SK-N-SH (cell line): ENCODE results near the gene PTDSS2. TPM values are rescaled to one million over a fixed set of nuclear protein-coding genes. Genes with fewer than 3 reads are reported as not detected.

ENCODE experiments used
- CTCF ChIA-PET: fragments of 300-600, 350-600 bp; formaldehyde crosslinking; extraction: SDS; loops from one replicate; lab custom pipeline; 2021; lab: Yijun Ruan, JAX
- POLR2A ChIA-PET: fragments of 350-600 bp; sonication (Branson Sonifier 250); formaldehyde crosslinking; extraction: SDS; loops from one replicate; lab custom pipeline; 2020; ENCODE audit warnings: antibody characterized with exemption, inconsistent platforms; lab: Yijun Ruan, JAX
- DNase-seq: peaks from one replicate; pipeline ENCODE4 v3.0.0; 2012
- H2AFZ ChIP-seq: fragments of 200-600 bp; sonication (generic); 2 replicates; pipeline ENCODE4 v1.8.1; 2016; ENCODE audit warnings: antibody characterized with exemption, mild to moderate bottlenecking, low read depth
- H3F3A ChIP-seq: fragments of 200-600 bp; sonication (generic); replicated peaks from 2 replicates; pipeline ENCODE3; 2016; ENCODE audit warnings: antibody characterized with exemption, mild to moderate bottlenecking; ENCODE audit not compliant: insufficient read depth
- H3K27ac ChIP-seq, 2 experiments: fragments of 200-500 bp in 1 of 2; fragments of 200-600 bp in 1 of 2; sonication (Bioruptor generic) in 1 of 2; sonication (generic), shearing (Covaris generic) in 1 of 2; 2 replicates each; pipeline versions ENCODE4 v1.5.1 to v1.6.1; 2014 to 2016; ENCODE audit warnings: low read depth in 2 of 2, inconsistent platforms in 1 of 2, low read length in 1 of 2, mild to moderate bottlenecking in 1 of 2, mixed read lengths in 1 of 2
- H3K27me3 ChIP-seq: fragments of 200-600 bp; sonication (generic), shearing (Covaris generic); 2 replicates; pipeline ENCODE4 v1.6.1; 2016; ENCODE audit warnings: mixed run types; ENCODE audit not compliant: insufficient read depth
- H3K36me3 ChIP-seq, 2 experiments: fragments of 200-500 bp in 1 of 2; fragments of 200-600 bp in 1 of 2; sonication (Bioruptor generic) in 1 of 2; sonication (generic) in 1 of 2; replicated peaks in 1 of 2; 2 replicates each; pipeline versions ENCODE3 to v1.5.1; 2014 to 2016; ENCODE audit warnings: low read length in 1 of 2, mild to moderate bottlenecking in 1 of 2; ENCODE audit not compliant: insufficient read depth in 2 of 2, control insufficient read depth in 1 of 2
- H3K4me1 ChIP-seq, 2 experiments: fragments of 200-500 bp in 1 of 2; fragments of 200-600 bp in 1 of 2; sonication (Bioruptor generic) in 1 of 2; sonication (generic), shearing (Covaris generic) in 1 of 2; 2 replicates each; pipeline versions ENCODE4 v1.5.1 to v1.6.1; 2014 to 2016; ENCODE audit warnings: low read depth in 1 of 2, low read length in 1 of 2, mixed run types in 1 of 2; ENCODE audit not compliant: insufficient read depth in 2 of 2, control insufficient read depth in 1 of 2
- H3K4me2 ChIP-seq: fragments of 200-600 bp; sonication (generic), shearing (Covaris generic); 2 replicates; pipeline ENCODE4 v1.6.1; 2017; ENCODE audit warnings: mixed run types
- H3K4me3 ChIP-seq, 2 experiments: fragments of 200-500 bp in 1 of 2; fragments of 200-600 bp in 1 of 2; sonication (Bioruptor generic) in 1 of 2; sonication (generic), shearing (Covaris generic) in 1 of 2; 2 replicates each; pipeline versions ENCODE4 v1.5.1 to v1.8.1; 2014 to 2016; ENCODE audit warnings: low read depth in 2 of 2, inconsistent platforms in 1 of 2, low read length in 1 of 2, mild to moderate bottlenecking in 1 of 2, mixed read lengths in 1 of 2, moderate library complexity in 1 of 2
- H3K79me2 ChIP-seq: fragments of 200-600 bp; sonication (generic); 2 replicates; pipeline ENCODE4 v1.8.1; 2017; ENCODE audit warnings: mild to moderate bottlenecking; ENCODE audit not compliant: insufficient read depth
- H3K9ac ChIP-seq: fragments of 200-600 bp; sonication (generic); 2 replicates; pipeline ENCODE4 v1.6.1; 2017; ENCODE audit warnings: mixed run types
- H3K9me2 ChIP-seq: fragments of 200-600 bp; sonication (generic); 2 replicates; pipeline ENCODE4 v1.6.1; 2017; ENCODE audit warnings: mixed run types
- H3K9me3 ChIP-seq: fragments of 200-600 bp; sonication (generic); 2 replicates; pipeline ENCODE4 v1.6.1; 2017; ENCODE audit warnings: mixed run types, mild to moderate bottlenecking, moderate library complexity
- H4K20me1 ChIP-seq: fragments of 200-600 bp; sonication (generic); 2 replicates; pipeline ENCODE4 v1.6.1; 2017; ENCODE audit warnings: mild to moderate bottlenecking, mixed run types; ENCODE audit not compliant: insufficient read depth
- CTCF ChIP-seq: fragments of 200-600 bp; sonication (generic); IDR thresholded peaks from 2 replicates; pipeline ENCODE4 v1.6.1; 2017; ENCODE audit warnings: antibody characterized with exemption, mild to moderate bottlenecking, moderate library complexity
- FOXM1 ChIP-seq: IDR thresholded peaks from 2 replicates; pipeline ENCODE4 v1.4.0; 2012; ENCODE audit warnings: low read depth, mild to moderate bottlenecking
- GATA2 ChIP-seq: sonication (generic); formaldehyde crosslinking; IDR thresholded peaks from 2 replicates; pipeline ENCODE4 v1.5.0; 2020; ENCODE audit warnings: mild to moderate bottlenecking, missing genetic modification reagents
- MXI1 ChIP-seq: IDR thresholded peaks from 2 replicates; pipeline ENCODE4 v1.6.1; 2012; ENCODE audit warnings: mild to moderate bottlenecking, low read depth, low read length, improper control_type of control experiment
- NFIC ChIP-seq: IDR thresholded peaks from 2 replicates; pipeline ENCODE4 v1.4.0; 2012; ENCODE audit warnings: borderline replicate concordance
- NRF1 ChIP-seq: IDR thresholded peaks from 2 replicates; pipeline ENCODE4 v1.6.1; 2012; ENCODE audit warnings: low read depth, mild to moderate bottlenecking, low read length
- RAD21 ChIP-seq: IDR thresholded peaks from 2 replicates; pipeline ENCODE4 v1.6.1; 2012; ENCODE audit warnings: mild to moderate bottlenecking, low read length
- RCOR1 ChIP-seq: fragments of 150-350 bp; IDR thresholded peaks from 2 replicates; pipeline ENCODE4 v1.6.1; 2017; ENCODE audit warnings: antibody characterized with exemption, low read length
- RFX5 ChIP-seq: IDR thresholded peaks from 2 replicates; pipeline ENCODE4 v1.6.1; 2012; ENCODE audit warnings: mild to moderate bottlenecking, improper control_type of control experiment, low read length
- SIN3A ChIP-seq: IDR thresholded peaks from 2 replicates; pipeline ENCODE4 v1.6.1; 2012; ENCODE audit warnings: low read depth, mild to moderate bottlenecking, low read length, moderate library complexity, borderline replicate concordance
- SMC3 ChIP-seq: IDR thresholded peaks from 2 replicates; pipeline ENCODE4 v1.6.1; 2012; ENCODE audit warnings: low read depth, low read length, improper control_type of control experiment
- TEAD4 ChIP-seq: IDR thresholded peaks from 2 replicates; pipeline ENCODE4 v1.4.0; 2012; ENCODE audit warnings: mild to moderate bottlenecking, borderline replicate concordance; ENCODE audit not compliant: insufficient read depth
- YY1 ChIP-seq: IDR thresholded peaks from 2 replicates; pipeline ENCODE4 v1.4.0; 2012; ENCODE audit warnings: low read depth, mild to moderate bottlenecking
- WGBS: methylation state at CpG from one replicate; pipeline ENCODE4 v1.1.6; 2017; ENCODE audit warnings: low lambda C conversion rate; 5-methylcytosine and 5-hydroxymethylcytosine counted together
- polyA plus RNA-seq, 3 experiments: library from polyadenylated mRNA; depleted of rRNA; stranded (reverse); fragments of >200 nt; gene quantifications; 2 replicates each; pipeline ENCODE4 v1.2.3, GENCODE V29; 2012
- TF ChIP-seq, protein P1 (sequence below): IDR thresholded peaks from 2 replicates; pipeline ENCODE4 v1.4.0; 2012; ENCODE audit warnings: low read depth
- TF ChIP-seq, protein P2 (sequence below): IDR thresholded peaks from 2 replicates; pipeline ENCODE4 v1.6.1; 2012; ENCODE audit warnings: mild to moderate bottlenecking, low read depth, low read length, moderate library complexity
- TF ChIP-seq, protein P3 (sequence below): IDR thresholded peaks from 2 replicates; pipeline ENCODE4; 2012

PTDSS2 gene
- polyA plus RNA-seq, 1 of the 3 experiments (the other 2 are of a cell fraction), result 28.6 TPM

DNA sequence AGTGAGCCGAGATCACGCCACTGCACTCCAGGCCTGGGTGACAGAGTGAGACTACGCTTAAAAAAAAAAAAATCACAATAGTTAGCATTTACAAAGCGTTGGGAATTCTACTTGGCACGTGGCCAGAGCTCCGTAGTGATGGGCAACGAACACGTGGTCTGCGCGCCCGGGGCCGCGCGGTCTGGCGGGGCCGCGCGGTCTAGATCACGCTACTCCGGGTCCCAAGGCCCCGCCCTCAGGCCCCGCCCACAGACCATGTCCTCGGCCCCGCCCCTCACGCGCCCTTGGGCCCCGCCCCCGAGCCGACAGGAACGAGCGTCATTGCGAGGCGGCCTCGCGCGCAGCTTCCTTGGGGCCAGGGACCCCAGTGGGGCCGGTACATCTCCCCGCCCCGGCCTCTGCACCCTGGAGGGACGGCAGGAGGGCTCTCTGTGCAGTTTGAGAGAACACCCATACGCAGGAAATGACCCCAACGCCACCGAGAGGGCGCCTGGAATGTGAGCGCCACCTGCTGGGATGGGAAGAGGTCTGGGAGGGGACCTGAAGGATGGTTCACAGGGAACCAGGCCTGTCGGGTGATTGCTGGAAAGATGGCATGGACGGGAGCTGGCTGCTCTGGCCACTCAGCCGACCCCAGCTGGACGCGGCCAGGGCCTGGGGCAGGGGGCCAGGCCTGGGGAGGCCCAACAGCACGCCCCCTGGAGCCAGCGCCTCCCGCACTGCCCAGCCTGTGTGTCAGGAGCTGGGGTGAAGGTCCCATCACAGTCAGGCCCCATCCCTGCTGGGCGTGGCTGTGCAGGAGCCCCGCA, 2.0 kb upstream of the PTDSS2 start (continued):
- TF ChIP-seq TEAD4 (no peak), NRF1 (no peak; the same call in none of the 2 replicates), YY1 (peak; percentile 53; the same call in 1 of the 2 replicates), RFX5 (no peak), SIN3A (peak; percentile 57; the same call in 1 of the 2 replicates), RAD21 (peak; percentile 78), FOXM1 (no peak)
- TF ChIP-seq, protein P1, sequence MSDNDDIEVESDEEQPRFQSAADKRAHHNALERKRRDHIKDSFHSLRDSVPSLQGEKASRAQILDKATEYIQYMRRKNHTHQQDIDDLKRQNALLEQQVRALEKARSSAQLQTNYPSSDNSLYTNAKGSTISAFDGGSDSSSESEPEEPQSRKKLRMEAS, result peak; percentile 72; the same call in 1 of the 2 replicates
- TF ChIP-seq, protein P2, sequence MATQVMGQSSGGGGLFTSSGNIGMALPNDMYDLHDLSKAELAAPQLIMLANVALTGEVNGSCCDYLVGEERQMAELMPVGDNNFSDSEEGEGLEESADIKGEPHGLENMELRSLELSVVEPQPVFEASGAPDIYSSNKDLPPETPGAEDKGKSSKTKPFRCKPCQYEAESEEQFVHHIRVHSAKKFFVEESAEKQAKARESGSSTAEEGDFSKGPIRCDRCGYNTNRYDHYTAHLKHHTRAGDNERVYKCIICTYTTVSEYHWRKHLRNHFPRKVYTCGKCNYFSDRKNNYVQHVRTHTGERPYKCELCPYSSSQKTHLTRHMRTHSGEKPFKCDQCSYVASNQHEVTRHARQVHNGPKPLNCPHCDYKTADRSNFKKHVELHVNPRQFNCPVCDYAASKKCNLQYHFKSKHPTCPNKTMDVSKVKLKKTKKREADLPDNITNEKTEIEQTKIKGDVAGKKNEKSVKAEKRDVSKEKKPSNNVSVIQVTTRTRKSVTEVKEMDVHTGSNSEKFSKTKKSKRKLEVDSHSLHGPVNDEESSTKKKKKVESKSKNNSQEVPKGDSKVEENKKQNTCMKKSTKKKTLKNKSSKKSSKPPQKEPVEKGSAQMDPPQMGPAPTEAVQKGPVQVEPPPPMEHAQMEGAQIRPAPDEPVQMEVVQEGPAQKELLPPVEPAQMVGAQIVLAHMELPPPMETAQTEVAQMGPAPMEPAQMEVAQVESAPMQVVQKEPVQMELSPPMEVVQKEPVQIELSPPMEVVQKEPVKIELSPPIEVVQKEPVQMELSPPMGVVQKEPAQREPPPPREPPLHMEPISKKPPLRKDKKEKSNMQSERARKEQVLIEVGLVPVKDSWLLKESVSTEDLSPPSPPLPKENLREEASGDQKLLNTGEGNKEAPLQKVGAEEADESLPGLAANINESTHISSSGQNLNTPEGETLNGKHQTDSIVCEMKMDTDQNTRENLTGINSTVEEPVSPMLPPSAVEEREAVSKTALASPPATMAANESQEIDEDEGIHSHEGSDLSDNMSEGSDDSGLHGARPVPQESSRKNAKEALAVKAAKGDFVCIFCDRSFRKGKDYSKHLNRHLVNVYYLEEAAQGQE, result no peak

DNA sequence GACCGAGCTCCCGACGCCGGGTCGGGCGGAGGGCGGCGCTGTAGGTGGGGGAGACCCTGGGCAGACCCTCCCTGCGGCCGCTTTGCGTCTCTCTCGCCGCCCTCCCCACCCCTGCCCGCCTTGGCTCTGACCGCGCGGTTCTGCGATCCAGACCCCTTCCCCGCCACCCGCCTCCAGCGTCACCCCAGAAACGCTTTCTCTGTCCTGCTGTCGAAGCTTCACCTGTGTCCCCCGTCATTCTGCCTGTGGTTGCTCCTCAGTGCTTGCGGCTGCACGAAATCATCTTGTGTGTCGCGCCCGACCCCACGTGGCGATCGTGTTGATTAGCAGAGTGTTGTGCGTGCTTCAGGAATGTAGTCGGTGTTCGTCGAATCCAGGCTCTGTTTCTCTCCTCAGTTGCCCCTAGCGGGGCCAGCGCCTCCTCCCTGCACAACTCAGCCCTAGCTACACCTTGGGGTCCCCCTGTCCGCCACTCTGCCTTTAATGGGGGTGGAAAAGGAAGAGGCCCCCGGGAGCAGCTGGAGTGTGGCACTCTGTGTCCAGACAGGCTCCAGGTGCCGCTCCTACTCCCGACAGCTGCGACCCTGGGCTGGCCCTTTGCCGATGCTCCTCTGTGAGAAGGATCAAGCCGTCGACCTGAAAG, 851 bp downstream of the PTDSS2 start:
- peak; percentile 69 for DNase-seq
- ChIA-PET POLR2A (no interaction called here), CTCF (interaction anchor here (0.8 to 6.5 kb wide), 9 partner anchors 12 to 145 kb away, joined by 3 to 77 read pairs (median 4); no protein-coding TSS in a partner anchor)
- Histone ChIP-seq H3K4me3 (peak overlapping the region; percentile 77 to 92), H3K36me3 (peaks cover 6 to 16% of the 10 kb centered on the region in 2 experiments), H3K79me2 (peaks cover 50% of the 10 kb centered on the region), H3K9me3 (no peaks in the 10 kb centered on the region), H3K9me2 (no peaks in the 10 kb centered on the region), H3K27me3 (no peaks in the 10 kb centered on the region), H3F3A (peaks cover 10% of the 10 kb centered on the region), H3K9ac (peak overlapping the region; percentile 86), H3K4me1 (peaks cover 6 to 24% of the 10 kb centered on the region in 2 experiments; a peak in 2 of 4 replicates), H2AFZ (no peak overlapping the region), H3K27ac (peak overlapping the region in 1 of 2 experiments; percentile 44; a peak in 1 of 4 replicates), H3K4me2 (peak overlapping the region; percentile 99), H4K20me1 (peaks cover 11% of the 10 kb centered on the region)
- WGBS, result 8% methylated on average over 15 of the region's 46 CpGs
- peak; percentile 27; the same call in 1 of the 2 replicates for TF ChIP-seq CTCF
- peak; percentile 51 for TF ChIP-seq RAD21
- no peak for TF ChIP-seq RCOR1
- TF ChIP-seq SMC3, result peak; percentile 26; the same call in 1 of the 2 replicates
- no peak for TF ChIP-seq NFIC
- peak; percentile 71 for TF ChIP-seq GATA2 (CRISPR knock-in tag)
- TF ChIP-seq, protein P1, result peak; percentile 83
- TF ChIP-seq, protein P3, sequence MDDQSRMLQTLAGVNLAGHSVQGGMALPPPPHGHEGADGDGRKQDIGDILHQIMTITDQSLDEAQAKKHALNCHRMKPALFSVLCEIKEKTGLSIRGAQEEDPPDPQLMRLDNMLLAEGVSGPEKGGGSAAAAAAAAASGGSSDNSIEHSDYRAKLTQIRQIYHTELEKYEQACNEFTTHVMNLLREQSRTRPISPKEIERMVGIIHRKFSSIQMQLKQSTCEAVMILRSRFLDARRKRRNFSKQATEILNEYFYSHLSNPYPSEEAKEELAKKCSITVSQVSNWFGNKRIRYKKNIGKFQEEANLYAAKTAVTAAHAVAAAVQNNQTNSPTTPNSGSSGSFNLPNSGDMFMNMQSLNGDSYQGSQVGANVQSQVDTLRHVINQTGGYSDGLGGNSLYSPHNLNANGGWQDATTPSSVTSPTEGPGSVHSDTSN, result no peak
- peak; percentile 95 for TF ChIP-seq MXI1
- 0 out of 2 replicates have a peak, but pooled peaks have one; percentile 49 for TF ChIP-seq SIN3A
